Measurements from ENCODE around the gene PDE1C. TPM values are rescaled to one million over a fixed set of nuclear protein-coding genes. Genes with fewer than 3 reads are reported as not detected.

Gene PDE1C
- total and polyA plus RNA-seq, 2 of the 4 experiments (the other 2 are of a cell fraction) = 14.2 to 61.5 TPM

- no peak overlapping the region for H2AK5ac ChIP-seq (ENCODE audit: low read depth, low read length)
- no peak overlapping the region for H4K91ac ChIP-seq (ENCODE audit: insufficient read depth, low read depth, low read length)
- no peak overlapping the region for H3K14ac ChIP-seq (replicated peaks; ENCODE audit: low read depth, low read length)
- H3K79me1 ChIP-seq (ENCODE audit: low read depth in 1 of 2, low read length in 2 of 2) = no peaks in the 10 kb centered on the region; a peak in 1 of 4 replicates
- H4K20me1 ChIP-seq (ENCODE audit: insufficient read depth, low read length) = no peaks in the 10 kb centered on the region
- no peak overlapping the region for H3K56ac ChIP-seq (ENCODE audit: extremely low read depth, insufficient read depth, low read length)
- H3K4me2 ChIP-seq (ENCODE audit: low read depth, low read length) = no peak overlapping the region
- H3K27me3 ChIP-seq (ENCODE audit: control insufficient read depth, insufficient read depth, low read length) = no peaks in the 10 kb centered on the region
- TF ChIP-seq RAD21 (IDR thresholded peaks at IDR 0.05; ENCODE audit: low read length) (no peak), USF2 (IDR thresholded peaks at IDR 0.05; ENCODE audit: low read depth, low read length) (no peak), CTCF (conservative IDR thresholded peaks at IDR 0.05; ENCODE audit: low read depth, low read length) (no peak), BHLHE40 (IDR thresholded peaks at IDR 0.05; ENCODE audit: low read depth, low read length) (no peak), MAFK (IDR thresholded peaks at IDR 0.05; ENCODE audit: low read depth, low read length) (no peak), CHD1 (IDR thresholded peaks at IDR 0.05; ENCODE audit: low read depth, low read length) (no peak), RCOR1 (IDR thresholded peaks at IDR 0.05; ENCODE audit: insufficient replicate concordance, low read length) (no peak), SMC3 (IDR thresholded peaks at IDR 0.05; ENCODE audit: low read depth, low read length) (no peak), RFX5 (IDR thresholded peaks at IDR 0.05; ENCODE audit: low read depth, low read length) (no peak), CEBPB (IDR thresholded peaks at IDR 0.05; ENCODE audit: low read depth, low read length) (no peak), ELK1 (IDR thresholded peaks at IDR 0.05; ENCODE audit: borderline replicate concordance, low read depth, low read length) (no peak), MAZ (IDR thresholded peaks at IDR 0.05; ENCODE audit: borderline replicate concordance, low read depth, low read length) (no peak), NFE2L2 (IDR thresholded peaks at IDR 0.05; ENCODE audit: low read depth, low read length) (no peak), FOS (IDR thresholded peaks at IDR 0.05; ENCODE audit: low read depth, low read length) (no peak), POLR2A (IDR thresholded peaks at IDR 0.05; ENCODE audit: low read depth, low read length) (no peak), MXI1 (IDR thresholded peaks at IDR 0.05; ENCODE audit: borderline replicate concordance, low read depth, low read length) (no peak)
- H2AK9ac ChIP-seq (replicated peaks; ENCODE audit: low read depth, low read length, poor library complexity) = no peak overlapping the region
- no peak overlapping the region for H4K8ac ChIP-seq (ENCODE audit: low read depth in 2 of 2, low read length in 2 of 2)
- ATAC-seq (ENCODE audit: low read depth) (no peak), DNase-seq (no peak)
- no peak overlapping the region for H2BK5ac ChIP-seq (ENCODE audit: low read depth, low read length, poor library complexity, severe bottlenecking)
- H2BK120ac ChIP-seq (ENCODE audit: low read depth, low read length) = no peak overlapping the region
- H3K27ac ChIP-seq (ENCODE audit: insufficient read depth, low read length) = no peak overlapping the region
- H4K5ac ChIP-seq (ENCODE audit: low read depth, low read length) = no peak overlapping the region; the same call in 1 of the 2 replicates
- CTCF ChIA-PET = no interaction called here
- in situ Hi-C loops (cut with MboI; ENCODE audit: low sequenced_read_pairs) (no loop called here), dilution Hi-C loops (cut with HindIII; ENCODE audit: low sequenced_read_pairs, unreplicated experiment) (no loop called here), intact Hi-C loops (cut with micrococcal nuclease) (no loop called here)
- no peak overlapping the region for H3K4ac ChIP-seq (ENCODE audit: low read depth, low read length)
- WGBS, 2 experiments (ENCODE audit: extremely low coverage in 2 of 2, insufficient read length in 1 of 2) = no CpG with 5 or more reads among the region's 2 CpGs
- no peak overlapping the region for H3K9ac ChIP-seq (ENCODE audit: low read depth, low read length)
- H3K23ac ChIP-seq (ENCODE audit: low read depth, low read length) = no peak overlapping the region
- no peak overlapping the region for H2AFZ ChIP-seq (replicated peaks; ENCODE audit: low read length, poor library complexity)
- H3K9me3 ChIP-seq (ENCODE audit: control insufficient read depth, insufficient read depth, low read length) = no peaks in the 10 kb centered on the region
- H2BK15ac ChIP-seq (ENCODE audit: low read depth, low read length) = no peak overlapping the region
- peaks cover 1% of the 10 kb centered on the region; the same call in 1 of the 2 replicates for H3K4me1 ChIP-seq (ENCODE audit: control insufficient read depth, insufficient read depth, low read length)
- no peak overlapping the region for H2BK20ac ChIP-seq (ENCODE audit: low read depth, low read length)
- H3K18ac ChIP-seq (ENCODE audit: low read depth, low read length) = no peak overlapping the region
- H3K4me3 ChIP-seq (ENCODE audit: insufficient read depth, low read depth, low read length) = no peak overlapping the region
- 0 out of 2 replicates have a peak, but pooled peaks cover 2% of the 10 kb centered on the region for H3K36me3 ChIP-seq (ENCODE audit: control insufficient read depth, insufficient read depth, low read length)
- H3K9me1 ChIP-seq (ENCODE audit: insufficient read depth, low read length) = no peaks in the 10 kb centered on the region; the same call in 1 of the 2 replicates
- BruUV-seq (replicated peaks) = no TSS peak
- POLR2A ChIA-PET (ENCODE audit: unreplicated experiment) = no interaction called here
These were observed 217.7 kb downstream of the PDE1C start for GRCh38 chr7:31852462-31852861.

All from IMR-90 (cell line).